ENCODE data around the gene OBSCN. TPM values are rescaled to one million over a fixed set of nuclear protein-coding genes. Genes with fewer than 3 reads are reported as not detected.

Gene OBSCN
- total RNA-seq, 6 experiments from 2014 or later: 0.27 to 1.8 (median 0.53) TPM

- DNase-seq: no peak
- TF ChIP-seq CTCF (IDR thresholded peaks at IDR 0.05): no peak
- peaks cover 2% of the 10 kb centered on the region; the same call in 1 of the 2 replicates for H3K27me3 Mint-ChIP-seq (ENCODE audit: insufficient read depth)
- H3K36me3 Mint-ChIP-seq (ENCODE audit: low read depth): no peaks in the 10 kb centered on the region
- H3K27ac Mint-ChIP-seq: no peak overlapping the region
- no peak overlapping the region for H3K4me3 Mint-ChIP-seq
- no peaks in the 10 kb centered on the region for H3K9me3 Mint-ChIP-seq
- H3K4me1 Mint-ChIP-seq (ENCODE audit: low read depth): peaks cover 5% of the 10 kb centered on the region; the same call in 1 of the 2 replicates
Measured at GRCh38 chr1:228370941-228371740, 163.3 kb downstream of the OBSCN start.

GRCh38 chr1:228371741-228372182 lies 163.9 kb downstream of the OBSCN start:
- no peak overlapping the region for H3K4me3 Mint-ChIP-seq
- H3K27me3 Mint-ChIP-seq (ENCODE audit: insufficient read depth): peaks cover 2% of the 10 kb centered on the region; the same call in 1 of the 2 replicates
- no peak for TF ChIP-seq CTCF (IDR thresholded peaks at IDR 0.05)
- no peaks in the 10 kb centered on the region for H3K36me3 Mint-ChIP-seq (ENCODE audit: low read depth)
- H3K9me3 Mint-ChIP-seq: no peaks in the 10 kb centered on the region
- no peak for DNase-seq
- H3K27ac Mint-ChIP-seq: no peak overlapping the region
- peaks cover 5% of the 10 kb centered on the region; the same call in 1 of the 2 replicates for H3K4me1 Mint-ChIP-seq (ENCODE audit: low read depth)

- Mint-ChIP-seq H3K27ac (no peak overlapping the region), H3K27me3 (ENCODE audit: insufficient read depth) (peaks cover 2% of the 10 kb centered on the region; the same call in 1 of the 2 replicates), H3K36me3 (ENCODE audit: low read depth) (no peaks in the 10 kb centered on the region), H3K4me3 (no peak overlapping the region), H3K9me3 (no peaks in the 10 kb centered on the region), H3K4me1 (ENCODE audit: low read depth) (peaks cover 5% of the 10 kb centered on the region; the same call in 1 of the 2 replicates)
- DNase-seq: no peak
- no peak for TF ChIP-seq CTCF (IDR thresholded peaks at IDR 0.05)
Measured at GRCh38 chr1:228372183-228373003, 164.5 kb downstream of the OBSCN start.

GRCh38 chr1:228373004-228373680 lies 165.3 kb downstream of the OBSCN start:
- no peaks in the 10 kb centered on the region for H3K36me3 Mint-ChIP-seq (ENCODE audit: low read depth)
- no peak for DNase-seq
- peaks cover 5% of the 10 kb centered on the region; the same call in 1 of the 2 replicates for H3K4me1 Mint-ChIP-seq (ENCODE audit: low read depth)
- no peak overlapping the region for H3K4me3 Mint-ChIP-seq
- no peak overlapping the region for H3K27ac Mint-ChIP-seq
- H3K27me3 Mint-ChIP-seq (ENCODE audit: insufficient read depth): peaks cover 2% of the 10 kb centered on the region; the same call in 1 of the 2 replicates
- TF ChIP-seq CTCF (IDR thresholded peaks at IDR 0.05): no peak
- no peaks in the 10 kb centered on the region for H3K9me3 Mint-ChIP-seq
